CD14-positive monocyte (primary cell): ENCODE results near the gene PRM1. TPM values are rescaled to one million over a fixed set of nuclear protein-coding genes. Genes with fewer than 3 reads are reported as not detected.
A peak's percentile ranks its signal among the peaks of the same experiment; 100 is the strongest.

Experiments
- DNase-seq, 3 donors: peaks; one replicate each; pipeline ENCODE4 v3.0.0-alpha.2; 2011 to 2022
- H2AFZ ChIP-seq: 2 replicates; pipeline ENCODE4 v1.6.0; 2012; ENCODE audit warnings: mild to moderate bottlenecking, low read depth, low read length, inconsistent platforms; ENCODE audit not compliant: insufficient read depth, poor library complexity, severe bottlenecking
- H3K27ac ChIP-seq, 2 donors: 1 replicate in 1 of 2; 2 replicates in 1 of 2; pipeline ENCODE4 v1.5.1; 2012 to 2013; ENCODE audit warnings: low read length in 2 of 2, control low read depth in 1 of 2, inconsistent platforms in 1 of 2, low read depth in 1 of 2, mild to moderate bottlenecking in 1 of 2
- H3K27me3 ChIP-seq, 2 donors: one replicate each; pipeline versions ENCODE4 v1.6.0 to v1.6.1; 2011 to 2013; ENCODE audit warnings: low read length in 2 of 2; ENCODE audit not compliant: control insufficient read depth in 2 of 2, insufficient read depth in 2 of 2
- H3K36me3 ChIP-seq, 2 donors: replicated peaks in 1 of 2; 1 replicate in 1 of 2; 2 replicates in 1 of 2; pipeline versions ENCODE4 v1.5.1 to v1.6.1; 2012 to 2013; ENCODE audit warnings: low read length in 2 of 2, control low read depth in 1 of 2, inconsistent platforms in 1 of 2, mild to moderate bottlenecking in 1 of 2; ENCODE audit not compliant: insufficient read depth in 2 of 2, control insufficient read depth in 1 of 2
- H3K4me1 ChIP-seq, 2 donors: 1 replicate in 1 of 2; 2 replicates in 1 of 2; pipeline versions ENCODE4 v1.5.1 to v1.6.1; 2012 to 2013; ENCODE audit warnings: low read length in 2 of 2, control low read depth in 1 of 2, inconsistent platforms in 1 of 2, mild to moderate bottlenecking in 1 of 2, moderate library complexity in 1 of 2; ENCODE audit not compliant: insufficient read depth in 2 of 2, control insufficient read depth in 1 of 2
- H3K4me2 ChIP-seq: replicated peaks from 2 replicates; pipeline ENCODE3; 2012; ENCODE audit warnings: low read length, moderate library complexity, mild to moderate bottlenecking; ENCODE audit not compliant: poor library complexity, severe bottlenecking; ENCODE audit errors: extremely low read depth
- H3K4me3 ChIP-seq, 3 experiments: fragments of 200-600 bp in 1 of 3; sonication (generic) in 1 of 3; replicated peaks in 1 of 3; 1 replicate in 2 of 3; 2 replicates in 1 of 3; pipeline ENCODE4 v1.5.1; 2011 to 2013; ENCODE audit warnings: low read length in 3 of 3, mild to moderate bottlenecking in 3 of 3, control low read depth in 2 of 3, low read depth in 2 of 3, inconsistent platforms in 1 of 3, moderate library complexity in 1 of 3
- H3K79me2 ChIP-seq: 2 replicates; pipeline ENCODE4 v1.6.0; 2012; ENCODE audit warnings: mild to moderate bottlenecking, control low read depth, inconsistent platforms, low read length, moderate library complexity; ENCODE audit not compliant: insufficient read depth
- H3K9ac ChIP-seq: 2 replicates; pipeline ENCODE4 v1.6.0; 2017; ENCODE audit warnings: low read length, mild to moderate bottlenecking; ENCODE audit not compliant: insufficient read depth, poor library complexity, severe bottlenecking
- H3K9me3 ChIP-seq, 2 donors: replicated peaks in 1 of 2; 1 replicate in 1 of 2; 2 replicates in 1 of 2; pipeline versions ENCODE4 v1.5.1 to v1.6.1; 2012 to 2013; ENCODE audit warnings: low read length in 2 of 2, control low read depth in 1 of 2; ENCODE audit not compliant: control insufficient read depth in 1 of 2, insufficient read depth in 1 of 2
- H4K20me1 ChIP-seq: 2 replicates; pipeline ENCODE4 v1.6.0; 2012; ENCODE audit warnings: mild to moderate bottlenecking, low read length, control low read depth, moderate library complexity; ENCODE audit not compliant: insufficient read depth
- H3K27ac Mint-ChIP-seq, 7 donors: one replicate each; pipeline ENCODE4 v1.8.0; 2020; ENCODE audit warnings: mild to moderate bottlenecking in 7 of 7, mixed read lengths in 7 of 7, moderate library complexity in 6 of 7, inconsistent platforms in 2 of 7
- H3K27me3 Mint-ChIP-seq, 3 donors: one replicate each; pipeline ENCODE4 v1.8.0; 2021 to 2022; ENCODE audit warnings: low read depth in 3 of 3, mild to moderate bottlenecking in 3 of 3, mixed read lengths in 3 of 3, moderate library complexity in 3 of 3, inconsistent platforms in 1 of 3
- H3K36me3 Mint-ChIP-seq, 2 donors: one replicate each; pipeline ENCODE4 v1.8.0; 2020; ENCODE audit warnings: mixed read lengths in 2 of 2, inconsistent platforms in 1 of 2, mild to moderate bottlenecking in 1 of 2
- H3K4me1 Mint-ChIP-seq: one replicate; pipeline ENCODE4 v1.8.0; 2020; ENCODE audit warnings: mild to moderate bottlenecking, mixed read lengths
- H3K4me3 Mint-ChIP-seq, 2 donors: one replicate each; pipeline ENCODE4 v1.8.0; 2020; ENCODE audit warnings: mild to moderate bottlenecking in 2 of 2, mixed read lengths in 2 of 2, moderate library complexity in 1 of 2
- H3K9me3 Mint-ChIP-seq, 7 donors: one replicate each; pipeline ENCODE4 v1.8.0; 2020 to 2022; ENCODE audit warnings: mixed read lengths in 7 of 7, mild to moderate bottlenecking in 6 of 7, moderate library complexity in 6 of 7, inconsistent platforms in 2 of 7
- WGBS: methylation state at CpG from one replicate; pipeline ENCODE4 v1.1.5; 2013; ENCODE audit warnings: missing lambda C conversion rate; ENCODE audit not compliant: insufficient coverage; 5-methylcytosine and 5-hydroxymethylcytosine counted together
- intact Hi-C, 2 donors: fragments of 100-400 bp; cut with micrococcal nuclease; formaldehyde crosslinking; loops; one replicate each; pipeline versions ENCODE4 v1.15.0 to v1.15.1; 2023
- polyA plus RNA-seq, 3 donors: library from polyadenylated mRNA; depleted of rRNA in 1 of 3; unstranded in 2 of 3; stranded (reverse) in 1 of 3; fragments of 300-500 nt in 2 of 3; fragments of >200 nt in 1 of 3; fragmentation: Illumina TruSeq in 2 of 3; gene quantifications; 1 replicate in 2 of 3; 2 replicates in 1 of 3; pipeline ENCODE4 v1.2.3, GENCODE V29; 2012 to 2021
- TF ChIP-seq, protein P1 (sequence below): fragments of 200-600 bp; IDR thresholded peaks from one replicate; pipeline ENCODE4 v1.8.0; 2022; ENCODE audit warnings: antibody characterized with exemption, mild to moderate bottlenecking

The PRM1 gene
- polyA plus RNA-seq, 3 donors: not detected

DNA sequence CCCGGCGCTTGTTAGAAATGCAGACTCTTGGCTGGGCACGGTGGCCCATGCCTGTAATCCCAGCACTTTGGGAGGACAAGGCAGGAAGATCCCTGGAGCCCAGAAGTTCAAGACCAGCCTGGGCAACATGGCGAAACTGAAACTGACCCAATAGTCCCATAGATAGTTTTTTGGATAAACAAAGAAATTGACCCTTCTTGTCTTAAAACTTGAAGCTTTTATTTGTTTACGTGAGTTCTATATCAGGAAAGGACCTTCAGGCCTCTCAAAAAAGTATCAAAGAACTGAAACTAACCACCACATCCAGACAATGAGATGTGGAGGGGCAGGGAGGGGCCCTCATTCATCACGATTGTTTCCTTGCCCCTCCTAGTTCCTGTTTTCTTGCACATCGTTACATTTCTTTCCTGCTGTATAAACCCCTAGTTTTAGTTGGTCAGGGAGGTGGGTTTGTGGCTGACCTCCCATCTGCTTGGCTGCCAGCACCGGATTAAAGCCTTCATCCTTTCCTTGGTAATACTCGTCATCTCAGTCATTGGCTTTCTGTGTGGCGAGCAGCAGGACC is 29.9 kb upstream of the PRM1 start:
- peak overlapping the region; percentile 50 for H3K4me2 ChIP-seq
- no peaks in the 10 kb centered on the region for H4K20me1 ChIP-seq
- peaks cover 18 to 31% (median 21%) of the 10 kb centered on the region in 3 donors for H3K27me3 Mint-ChIP-seq
- H3K4me1 ChIP-seq: peaks cover 67 to 70% of the 10 kb centered on the region in 2 donors
- DNase-seq: peak; percentile 73 to 84 (median 76)
- no peak overlapping the region for H2AFZ ChIP-seq
- H3K36me3 Mint-ChIP-seq: peaks cover 0 to 7% of the 10 kb centered on the region in 2 donors
- H3K27me3 ChIP-seq: peaks cover 0 to 9% of the 10 kb centered on the region in 2 donors
- H3K27ac Mint-ChIP-seq: peak overlapping the region; percentile 57 to 92 (median 85)
- no peaks in the 10 kb centered on the region for H3K36me3 ChIP-seq
- intact Hi-C loops: loop anchor here (5.0 kb wide), 3 partner anchors 36 to 51 kb away; partner anchors contain the start of gene RMI2 (in 1 of the 2)
- no peak overlapping the region for H3K9ac ChIP-seq
- no peaks in the 10 kb centered on the region for H3K9me3 ChIP-seq
- peaks cover 70% of the 10 kb centered on the region for H3K4me1 Mint-ChIP-seq
- peaks cover 0 to 2% (median 0%) of the 10 kb centered on the region in 7 donors for H3K9me3 Mint-ChIP-seq
- H3K79me2 ChIP-seq: no peaks in the 10 kb centered on the region
- TF ChIP-seq, protein P1, sequence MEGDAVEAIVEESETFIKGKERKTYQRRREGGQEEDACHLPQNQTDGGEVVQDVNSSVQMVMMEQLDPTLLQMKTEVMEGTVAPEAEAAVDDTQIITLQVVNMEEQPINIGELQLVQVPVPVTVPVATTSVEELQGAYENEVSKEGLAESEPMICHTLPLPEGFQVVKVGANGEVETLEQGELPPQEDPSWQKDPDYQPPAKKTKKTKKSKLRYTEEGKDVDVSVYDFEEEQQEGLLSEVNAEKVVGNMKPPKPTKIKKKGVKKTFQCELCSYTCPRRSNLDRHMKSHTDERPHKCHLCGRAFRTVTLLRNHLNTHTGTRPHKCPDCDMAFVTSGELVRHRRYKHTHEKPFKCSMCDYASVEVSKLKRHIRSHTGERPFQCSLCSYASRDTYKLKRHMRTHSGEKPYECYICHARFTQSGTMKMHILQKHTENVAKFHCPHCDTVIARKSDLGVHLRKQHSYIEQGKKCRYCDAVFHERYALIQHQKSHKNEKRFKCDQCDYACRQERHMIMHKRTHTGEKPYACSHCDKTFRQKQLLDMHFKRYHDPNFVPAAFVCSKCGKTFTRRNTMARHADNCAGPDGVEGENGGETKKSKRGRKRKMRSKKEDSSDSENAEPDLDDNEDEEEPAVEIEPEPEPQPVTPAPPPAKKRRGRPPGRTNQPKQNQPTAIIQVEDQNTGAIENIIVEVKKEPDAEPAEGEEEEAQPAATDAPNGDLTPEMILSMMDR: no peak
- peak overlapping the region; percentile 39 to 59 for H3K4me3 Mint-ChIP-seq
- peak overlapping the region in 1 of 3 experiments; percentile 41 for H3K4me3 ChIP-seq
- WGBS: 66% methylated on average over 4 of the region's 10 CpGs
- peak overlapping the region; percentile 36 to 72 for H3K27ac ChIP-seq

DNA sequence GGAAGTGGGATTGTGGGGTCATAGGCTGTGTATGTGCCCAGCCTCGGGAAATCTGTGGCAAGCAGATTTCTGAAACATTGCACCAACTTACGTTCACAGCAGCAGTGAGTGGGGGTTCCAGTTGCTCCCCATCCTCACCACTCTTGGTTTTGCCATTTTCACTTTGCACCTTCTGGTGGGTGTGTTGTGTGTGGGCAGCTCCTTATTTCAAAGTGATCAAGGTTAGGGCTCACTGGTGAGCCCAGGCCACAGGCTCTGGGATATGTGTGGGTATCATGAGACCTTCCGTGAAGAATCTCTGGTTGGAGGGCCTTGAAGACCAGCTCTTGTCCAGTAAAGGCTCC is 29.5 kb upstream of the PRM1 start:
- 80% methylated on average over 1 of the region's 3 CpGs for WGBS
- Mint-ChIP-seq H3K27ac (peak overlapping the region; percentile 54 to 92 (median 85)), H3K4me3 (no peak overlapping the region), H3K27me3 (peaks cover 16 to 30% (median 21%) of the 10 kb centered on the region in 3 donors), H3K9me3 (peaks cover 0 to 2% (median 0%) of the 10 kb centered on the region in 7 donors), H3K36me3 (peaks cover 0 to 7% of the 10 kb centered on the region in 2 donors), H3K4me1 (peaks cover 75% of the 10 kb centered on the region)
- TF ChIP-seq, protein P1: no peak
- H3K4me2 ChIP-seq: peak overlapping the region; percentile 50
- no peaks in the 10 kb centered on the region for H3K36me3 ChIP-seq
- H3K9ac ChIP-seq: no peak overlapping the region
- no peak for DNase-seq
- H3K27ac ChIP-seq: peak overlapping the region; percentile 36 to 72
- no peak overlapping the region for H2AFZ ChIP-seq
- intact Hi-C loops: loop anchor here (5.0 kb wide), 3 partner anchors 37 to 52 kb away; partner anchors contain the start of gene RMI2 (in 1 of the 2)
- H4K20me1 ChIP-seq: no peaks in the 10 kb centered on the region
- H3K4me1 ChIP-seq: peaks cover 70 to 75% of the 10 kb centered on the region in 2 donors
- H3K27me3 ChIP-seq: peaks cover 0 to 8% of the 10 kb centered on the region in 2 donors
- H3K79me2 ChIP-seq: no peaks in the 10 kb centered on the region
- no peaks in the 10 kb centered on the region for H3K9me3 ChIP-seq
- peak overlapping the region in 1 of 3 experiments; percentile 41 for H3K4me3 ChIP-seq
